Posterior cingulate gyrus (tissue), 11 donors: ENCODE measurements around the gene PARN.

Experiments used
- DNase-seq, 10 donors: peaks; one replicate each; pipeline versions ENCODE4 v3.0.0 to v3.0.0-alpha.2; 2020 to 2021; ENCODE audit warnings: mixed read lengths in 3 of 10
- intact Hi-C: fragments of 100-400 bp; cut with DNase I; formaldehyde crosslinking; loops from one replicate; pipeline ENCODE4 v1.15.1; 2023

Gene PARN

DNA sequence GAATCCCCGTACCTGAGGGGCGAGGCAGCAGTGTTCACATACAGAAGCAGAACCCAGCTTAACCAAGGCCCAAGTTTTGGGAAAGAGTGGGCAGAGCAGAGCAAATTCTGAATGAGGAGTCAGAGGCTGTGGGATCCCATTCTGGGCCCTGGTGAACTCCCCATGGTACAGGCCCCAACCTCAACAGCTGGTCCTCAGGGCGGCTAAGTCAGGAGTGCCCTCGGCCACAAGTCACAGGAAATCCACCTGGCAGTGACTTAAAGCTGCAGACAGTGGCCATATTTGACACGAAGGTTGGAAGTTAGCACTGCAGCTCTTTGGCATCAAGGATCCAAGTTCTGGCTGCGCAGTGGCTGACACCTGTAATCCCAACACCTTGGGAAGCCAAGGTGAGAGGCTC, 237.1 kb downstream of the PARN start:
- intact Hi-C loops, result no loop called here
- DNase-seq, result no peak

- intact Hi-C loops, result no loop called here
- no peak for DNase-seq
Observed at GRCh38 chr16:14389359-14389758, 240.7 kb downstream of the PARN start.

DNA sequence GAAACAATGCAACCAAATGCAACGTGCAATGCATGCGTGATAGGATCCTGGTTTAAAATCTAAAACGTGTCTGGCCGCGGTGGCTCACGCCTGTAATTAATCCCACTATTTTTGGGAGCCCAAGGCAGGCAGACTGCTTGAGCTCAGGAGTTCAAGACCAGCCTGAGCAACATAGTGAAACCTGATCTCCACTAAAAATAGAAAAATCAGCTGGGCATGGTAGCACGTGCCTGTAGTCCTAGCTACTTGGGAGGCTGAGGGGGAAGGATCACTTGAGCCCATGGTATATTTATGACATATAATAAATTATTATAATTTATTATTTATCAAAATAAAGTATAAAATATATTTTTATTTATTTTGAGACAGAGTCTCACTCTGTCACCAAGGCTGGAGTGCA, 241.8 kb downstream of the PARN start:
- intact Hi-C loops, result no loop called here

DNA sequence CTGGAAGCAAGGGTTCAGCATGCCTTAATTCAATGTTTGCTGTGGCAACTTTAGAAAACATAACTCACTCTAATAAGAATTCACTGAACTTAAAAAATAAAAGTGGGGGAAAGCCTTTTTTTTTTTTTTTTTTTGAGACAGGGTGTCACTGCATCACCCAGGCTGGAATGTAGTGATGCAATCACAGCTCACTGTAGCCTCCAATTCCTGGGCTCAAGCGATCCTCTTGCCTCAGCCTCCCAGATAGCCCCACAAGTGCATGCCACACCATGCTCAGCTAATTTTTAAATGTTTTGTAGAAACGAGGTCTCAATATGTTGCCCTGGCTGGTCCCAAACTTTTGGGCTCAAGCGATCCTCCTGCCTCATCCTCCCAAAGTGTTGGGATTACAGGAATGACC, 243.9 kb downstream of the PARN start:
- intact Hi-C loops, result no loop called here
- DNase-seq, result no peak

More for the DNA sequence above, 241.8 kb downstream of the PARN start:
- DNase-seq, result no peak
